Measurements from ENCODE around the gene ADAM12.

DNA sequence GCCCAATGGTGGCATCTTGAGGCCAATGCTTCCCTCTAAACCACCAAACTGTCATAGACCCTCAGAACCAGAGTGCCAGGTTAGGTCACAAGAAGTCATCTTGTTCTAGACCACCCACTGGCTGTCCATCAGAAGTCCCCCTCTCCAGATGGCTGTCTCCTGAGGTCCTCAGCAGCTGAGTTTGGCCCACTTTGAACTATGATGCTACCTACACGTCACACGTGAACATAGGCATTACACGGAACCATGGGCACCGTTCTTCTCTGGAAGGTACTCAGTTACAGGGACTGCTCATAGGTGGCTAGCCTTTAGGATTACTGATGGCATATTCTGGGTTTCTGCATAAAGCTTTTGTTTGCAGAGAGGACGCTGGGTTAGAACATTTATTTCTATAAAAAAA, 166.4 kb downstream of the ADAM12 start:
- no peak for TF ChIP-seq ZNF274 (IDR thresholded peaks at IDR 0.05; ENCODE audit: low read depth, low read length)
- TF ChIP-seq YY1 (IDR thresholded peaks at IDR 0.05; ENCODE audit: insufficient read depth, insufficient read length), result no peak
- TF ChIP-seq SUZ12 (IDR thresholded peaks at IDR 0.05; ENCODE audit: extremely low read depth, insufficient read depth, insufficient read length), result no peak

Measured in NT2/D1 (cell line).